ENCODE results near the gene LRMDA.

DNA sequence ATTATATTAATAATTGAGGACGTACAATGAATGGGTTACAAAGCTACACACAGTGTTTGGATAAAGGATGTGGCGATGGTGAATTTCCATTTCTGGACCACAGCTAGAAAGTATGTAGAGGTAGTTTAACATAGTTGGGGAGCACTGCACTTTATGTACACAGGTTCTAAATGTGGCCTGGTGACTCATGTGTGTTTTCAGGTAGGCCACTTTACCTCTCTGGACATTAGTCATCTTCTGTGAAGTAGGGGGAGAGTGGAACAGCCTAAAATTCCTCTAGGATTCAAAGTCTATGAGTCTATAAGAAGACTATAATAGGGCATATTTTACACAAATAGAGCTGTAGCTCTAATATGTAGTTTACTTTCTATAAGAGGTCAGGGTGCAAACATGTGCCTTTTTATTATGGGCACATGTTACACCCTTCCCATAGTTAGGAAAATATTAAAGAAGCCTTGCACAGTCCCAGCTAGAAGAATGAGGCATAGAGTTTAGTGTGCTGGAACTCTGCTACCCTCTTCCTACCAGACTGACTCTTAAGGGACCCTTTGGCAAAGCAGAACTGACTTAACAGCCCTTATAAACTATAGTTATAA lies 594.9 kb downstream of the LRMDA start:
- TF ChIP-seq RNF2 (IDR thresholded peaks at IDR 0.05; ENCODE audit: borderline replicate concordance, low read depth, low read length, missing control alignments, poor library complexity, severe bottlenecking) (no peak), HDAC2 (IDR thresholded peaks at IDR 0.05; ENCODE audit: borderline replicate concordance in 1 of 2, low read depth in 2 of 2, low read length in 2 of 2) (no peak), POLR2AphosphoS5 (IDR thresholded peaks at IDR 0.05; ENCODE audit: low read depth, low read length) (no peak), CBX8 (IDR thresholded peaks at IDR 0.05; ENCODE audit: borderline replicate concordance, low read depth, low read length) (no peak)
